GM21825 (cell line): ENCODE data around the gene PLPPR1.
"Not testable (repeated sequence)": the region's sequence is repeated elsewhere in the genome, so short reads cannot be mapped to it uniquely, and the experiment has no call there.

ENCODE experiments used
- ATAC-seq: cut with Tn5 transposase; IDR thresholded peaks from one replicate; pipeline ENCODE4 v1.9.1; 2021; ENCODE audit warnings: mild to moderate bottlenecking, moderate library complexity; ENCODE audit not compliant: unreplicated experiment

PLPPR1 gene

GRCh38 chr9:101119206-101119819, 90.8 kb downstream of the PLPPR1 start:
- peak; percentile 76 for ATAC-seq

- ATAC-seq = no peak
Measured at GRCh38 chr9:101121836-101122399, 93.4 kb downstream of the PLPPR1 start.

GRCh38 chr9:101126556-101126955, 98.0 kb downstream of the PLPPR1 start:
- ATAC-seq = peak; percentile 60

- not testable (repeated sequence) for ATAC-seq
Measured at GRCh38 chr9:101127369-101127768, 98.8 kb downstream of the PLPPR1 start.

GRCh38 chr9:101128623-101129022, 100.1 kb downstream of the PLPPR1 start:
- ATAC-seq = no peak

- no peak for ATAC-seq
Measured at GRCh38 chr9:101130054-101130453, 101.5 kb downstream of the PLPPR1 start.

- no peak for ATAC-seq
Measured at GRCh38 chr9:101131326-101131725, 102.8 kb downstream of the PLPPR1 start.

GRCh38 chr9:101132801-101133200, 104.3 kb downstream of the PLPPR1 start:
- ATAC-seq = no peak

GRCh38 chr9:101138509-101138908, 110.0 kb downstream of the PLPPR1 start:
- ATAC-seq = no peak

GRCh38 chr9:101139082-101139481, 110.6 kb downstream of the PLPPR1 start:
- ATAC-seq = no peak

- ATAC-seq = no peak
Measured at GRCh38 chr9:101140764-101141163, 112.2 kb downstream of the PLPPR1 start.

GRCh38 chr9:101146508-101146907, 118.0 kb downstream of the PLPPR1 start:
- ATAC-seq = no peak

GRCh38 chr9:101148344-101148743, 119.8 kb downstream of the PLPPR1 start:
- no peak for ATAC-seq

GRCh38 chr9:101158361-101158760, 129.8 kb downstream of the PLPPR1 start:
- ATAC-seq = no peak

GRCh38 chr9:101162231-101162630, 133.7 kb downstream of the PLPPR1 start:
- no peak for ATAC-seq

- no peak for ATAC-seq
Measured at GRCh38 chr9:101165131-101165530, 136.6 kb downstream of the PLPPR1 start.

GRCh38 chr9:101167490-101168134, 139.1 kb downstream of the PLPPR1 start:
- ATAC-seq = peak; percentile 40

GRCh38 chr9:101172616-101173015, 144.1 kb downstream of the PLPPR1 start:
- ATAC-seq = no peak

- no peak for ATAC-seq
Measured at GRCh38 chr9:101173907-101174306, 145.4 kb downstream of the PLPPR1 start.

- no peak for ATAC-seq
Measured at GRCh38 chr9:101176384-101176783, 147.9 kb downstream of the PLPPR1 start.

- ATAC-seq = no peak
Measured at GRCh38 chr9:101184813-101185278, 156.3 kb downstream of the PLPPR1 start.

GRCh38 chr9:101191723-101192122, 163.2 kb downstream of the PLPPR1 start:
- no peak for ATAC-seq
